B cell (primary cell): ENCODE data around the gene PGLYRP3. TPM values are rescaled to one million over a fixed set of nuclear protein-coding genes. Genes with fewer than 3 reads are reported as not detected.
A peak's percentile ranks its signal among the peaks of the same experiment; 100 is the strongest.

Experiments used
- ATAC-seq: fragments of 200-7000 bp; cut with Tn5 transposase; one replicate; pipeline ENCODE4 v1.10.0; 2021; ENCODE audit warnings: low read depth, mild to moderate bottlenecking, moderate number of reproducible peaks, moderate library complexity
- CTCF ChIA-PET: fragments of 350-600 bp; sonication (Branson Sonifier 250); formaldehyde crosslinking; loops from one replicate; lab custom pipeline; 2021; ENCODE audit warnings: antibody characterized with exemption, inconsistent platforms; lab: Charles Lee
- POLR2A ChIA-PET: fragments of 350-600 bp; sonication (Branson Sonifier 250); formaldehyde crosslinking; loops from one replicate; lab custom pipeline; 2021; ENCODE audit warnings: antibody characterized with exemption; lab: Charles Lee
- DNase-seq: peaks from one replicate; pipeline ENCODE4 v3.0.0; 2013
- H2AFZ ChIP-seq: 2 replicates; pipeline ENCODE4 v1.6.1; 2012; ENCODE audit warnings: mild to moderate bottlenecking, low read depth, low read length; ENCODE audit not compliant: insufficient read depth, poor library complexity, severe bottlenecking
- H3K27ac ChIP-seq, 2 donors: 1 replicate in 1 of 2; 2 replicates in 1 of 2; pipeline ENCODE4 v1.5.1; 2012 to 2013; ENCODE audit warnings: low read length in 2 of 2, mild to moderate bottlenecking in 2 of 2, moderate library complexity in 1 of 2
- H3K27me3 ChIP-seq, 4 experiments: fragments of 200-600 bp in 1 of 4; sonication (generic) in 1 of 4; replicated peaks in 1 of 4; 1 replicate in 2 of 4; 2 replicates in 2 of 4; pipeline versions ENCODE4 v1.6.1 to v1.7.0; 2013 to 2016; ENCODE audit warnings: low read length in 3 of 4, mild to moderate bottlenecking in 2 of 4, mixed read lengths in 1 of 4, moderate library complexity in 1 of 4; ENCODE audit not compliant: insufficient read depth in 4 of 4, control insufficient read depth in 3 of 4; ENCODE audit errors: control extremely low read depth in 1 of 4
- H3K36me3 ChIP-seq, 2 experiments: replicated peaks in 1 of 2; 1 replicate in 1 of 2; 2 replicates in 1 of 2; pipeline versions ENCODE4 v1.6.1 to v1.7.1; 2013; ENCODE audit warnings: low read length in 1 of 2; ENCODE audit not compliant: insufficient read depth in 2 of 2, control insufficient read depth in 1 of 2; ENCODE audit errors: control extremely low read depth in 1 of 2, extremely low read depth in 1 of 2
- H3K4me1 ChIP-seq, 2 donors: fragments of 200-600 bp in 1 of 2; sonication (generic) in 1 of 2; 1 replicate in 1 of 2; 2 replicates in 1 of 2; pipeline versions ENCODE4 v1.5.1 to v1.6.1; 2013 to 2017; ENCODE audit warnings: low read length in 2 of 2; ENCODE audit not compliant: control insufficient read depth in 2 of 2, insufficient read depth in 2 of 2
- H3K4me2 ChIP-seq: replicated peaks from 2 replicates; pipeline ENCODE3; 2012; ENCODE audit warnings: mild to moderate bottlenecking, low read depth, low read length; ENCODE audit not compliant: poor library complexity, severe bottlenecking
- H3K4me3 ChIP-seq, 5 experiments: fragments of 200-600 bp in 1 of 5; sonication (generic) in 1 of 5; 1 replicate in 3 of 5; 2 replicates in 2 of 5; pipeline versions ENCODE4 v1.5.1 to v1.7.0; 2011 to 2016; ENCODE audit warnings: low read length in 4 of 5, mild to moderate bottlenecking in 4 of 5, low read depth in 2 of 5, control low read depth in 1 of 5, moderate library complexity in 1 of 5; ENCODE audit not compliant: insufficient read depth in 1 of 5; ENCODE audit errors: control extremely low read depth in 1 of 5, extremely low read depth in 1 of 5
- H3K79me2 ChIP-seq: fragments of 200-600 bp; sonication (generic); one replicate; pipeline ENCODE4 v1.6.0; 2016; ENCODE audit warnings: low read length; ENCODE audit not compliant: control insufficient read depth, insufficient read depth
- H3K9ac ChIP-seq: fragments of 200-600 bp; sonication (generic); 2 replicates; pipeline ENCODE4 v1.6.1; 2017; ENCODE audit warnings: mild to moderate bottlenecking, low read length, moderate library complexity
- H3K9me3 ChIP-seq, 3 donors: one replicate each; pipeline versions ENCODE4 v1.6.1 to v1.7.1; 2013; ENCODE audit warnings: low read length in 2 of 3; ENCODE audit not compliant: control insufficient read depth in 2 of 3, insufficient read depth in 1 of 3; ENCODE audit errors: control extremely low read depth in 1 of 3
- H4K20me1 ChIP-seq: 2 replicates; pipeline ENCODE4 v1.6.0; 2012; ENCODE audit warnings: mild to moderate bottlenecking, low read length; ENCODE audit not compliant: insufficient read depth, control insufficient read depth, poor library complexity, severe bottlenecking
- H3K27ac Mint-ChIP-seq: one replicate; pipeline ENCODE4 v1.8.0; 2021; ENCODE audit warnings: mixed read lengths
- H3K27me3 Mint-ChIP-seq: one replicate; pipeline ENCODE4 v1.8.0; 2021; ENCODE audit warnings: mixed read lengths
- H3K4me1 Mint-ChIP-seq: one replicate; pipeline ENCODE4 v1.8.0; 2021; ENCODE audit warnings: mixed read lengths
- H3K4me3 Mint-ChIP-seq: one replicate; pipeline ENCODE4 v1.8.0; 2021; ENCODE audit warnings: mixed read lengths
- H3K9me3 Mint-ChIP-seq: one replicate; pipeline ENCODE4 v1.8.0; 2022; ENCODE audit warnings: mixed read lengths; ENCODE audit not compliant: insufficient read depth
- CTCF ChIP-seq: fragments of 200-600 bp; IDR thresholded peaks from one replicate; pipeline ENCODE4 v1.8.0; 2022; ENCODE audit warnings: antibody characterized with exemption, mild to moderate bottlenecking
- EZH2 ChIP-seq: IDR thresholded peaks from 2 replicates; pipeline ENCODE4 v1.6.1; 2012; ENCODE audit warnings: borderline replicate concordance, low read depth, mild to moderate bottlenecking, moderate library complexity, low read length; ENCODE audit not compliant: insufficient read depth, poor library complexity, severe bottlenecking
- WGBS: methylation state at CpG from one replicate; pipeline ENCODE4 v1.1.5; 2013; ENCODE audit warnings: missing lambda C conversion rate; ENCODE audit not compliant: insufficient coverage; 5-methylcytosine and 5-hydroxymethylcytosine counted together
- intact Hi-C: fragments of 100-400 bp; cut with micrococcal nuclease; formaldehyde crosslinking; loops from one replicate; pipeline ENCODE4 v1.10.0; 2022
- polyA plus RNA-seq: library from polyadenylated mRNA; depleted of rRNA; stranded (reverse); fragments of >200 nt; gene quantifications from 2 replicates; pipeline ENCODE4 v1.2.3, GENCODE V29; 2012
- total RNA-seq, 2 donors: library from RNA; stranded (reverse); fragments of 120-200 nt in 1 of 2; gene quantifications; 1 replicate in 1 of 2; 2 replicates in 1 of 2; pipeline versions ENCODE4 v1.2.3 to v1.2.4, GENCODE V29; 2013 to 2022

The PGLYRP3 gene
- total and polyA plus RNA-seq, 2 donors (not counting 1 experiment from before 2014, with no cell fraction given): not detected

DNA sequence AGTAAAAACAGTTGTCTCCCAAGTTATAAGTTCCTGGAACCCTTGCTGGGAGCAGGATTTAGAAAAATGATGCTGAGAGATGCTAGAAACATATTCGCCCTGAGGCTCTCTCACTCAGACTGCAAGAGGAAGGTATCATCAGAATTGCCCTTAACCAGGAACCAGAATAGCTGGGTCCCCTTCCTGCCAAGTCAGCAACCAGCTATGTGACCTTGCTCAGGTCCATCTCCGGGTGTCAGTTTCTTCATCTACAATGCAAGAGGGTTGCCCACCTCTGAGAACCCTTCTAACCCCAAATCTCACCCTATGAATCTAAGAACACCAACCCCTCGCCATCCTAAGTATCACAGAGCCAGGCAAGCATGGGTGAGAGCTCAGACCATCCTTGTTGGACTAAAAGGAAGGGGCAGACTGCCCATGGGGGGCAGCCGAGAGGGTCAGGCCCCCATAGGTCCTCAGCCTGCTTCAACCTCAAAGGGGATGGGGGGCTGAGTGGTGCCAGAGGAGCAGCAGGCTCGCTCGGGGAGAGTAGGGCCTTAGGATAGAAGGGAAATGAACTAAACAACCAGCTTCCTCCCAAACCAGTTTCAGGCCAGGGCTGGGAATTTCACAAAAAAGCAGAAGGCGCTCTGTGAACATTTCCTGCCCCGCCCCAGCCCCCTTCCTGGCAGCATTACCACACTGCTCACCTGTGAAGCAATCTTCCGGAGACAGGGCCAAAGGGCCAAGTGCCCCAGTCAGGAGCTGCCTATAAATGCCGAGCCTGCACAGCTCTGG is 44.5 kb upstream of the PGLYRP3 start:
- WGBS: 29% methylated on average over 7 of the region's 10 CpGs
- H3K79me2 ChIP-seq: no peaks in the 10 kb centered on the region
- H3K4me3 Mint-ChIP-seq: no peak overlapping the region
- peak overlapping the region; percentile 40 for H3K4me2 ChIP-seq
- H3K27ac Mint-ChIP-seq: no peak overlapping the region
- peaks cover 0 to 7% (median 2%) of the 10 kb centered on the region in 4 experiments for H3K27me3 ChIP-seq
- H3K27me3 Mint-ChIP-seq: peaks cover 46% of the 10 kb centered on the region
- ATAC-seq (no peak), DNase-seq (no peak)
- H2AFZ ChIP-seq: peak overlapping the region; percentile 21
- intact Hi-C loops: no loop called here
- no peaks in the 10 kb centered on the region for H4K20me1 ChIP-seq
- no peak for TF ChIP-seq CTCF
- no peak for TF ChIP-seq EZH2
- H3K4me1 Mint-ChIP-seq: peaks cover 20% of the 10 kb centered on the region
- no peak overlapping the region for H3K9ac ChIP-seq
- ChIA-PET POLR2A (no interaction called here), CTCF (interaction anchor here (4.9 kb wide), 1 partner anchor 138 kb away, joined by 22 read pairs; no protein-coding TSS in a partner anchor)
- no peaks in the 10 kb centered on the region for H3K36me3 ChIP-seq
- no peaks in the 10 kb centered on the region for H3K9me3 ChIP-seq
- no peak overlapping the region for H3K27ac ChIP-seq
- H3K4me3 ChIP-seq: peak overlapping the region in 1 of 5 experiments; percentile 73
- H3K4me1 ChIP-seq: peaks cover 10 to 12% of the 10 kb centered on the region in 2 donors
- no peaks in the 10 kb centered on the region for H3K9me3 Mint-ChIP-seq
